BE2C (cell line): ENCODE data around the gene GADL1.

Source experiments
- DNase-seq: peaks from one replicate; pipeline ENCODE4 v3.0.0-alpha.2; 2020
- H3K27me3 ChIP-seq: fragments of 250-450 bp; sonication (Bioruptor Pico); 2 replicates; pipeline ENCODE4 v1.5.1; 2020; ENCODE audit warnings: mild to moderate bottlenecking
- H3K36me3 ChIP-seq: fragments of 250-450 bp; sonication (Bioruptor Pico); 2 replicates; pipeline ENCODE4 v1.5.1; 2020; ENCODE audit warnings: mild to moderate bottlenecking
- H3K4me1 ChIP-seq: fragments of 250-450 bp; sonication (Bioruptor Pico); 2 replicates; pipeline ENCODE4 v1.5.1; 2020
- H3K4me3 ChIP-seq: 2 replicates; pipeline ENCODE4 v1.5.1; 2011; ENCODE audit warnings: low read depth, low read length
- H3K9me3 ChIP-seq: fragments of 250-450 bp; sonication (Bioruptor Pico); 2 replicates; pipeline ENCODE4 v1.5.1; 2020
- CTCF ChIP-seq: IDR thresholded peaks from 2 replicates; pipeline ENCODE4 v1.5.1; 2012; ENCODE audit warnings: mild to moderate bottlenecking, low read depth, low read length

The GADL1 gene

GRCh38 chr3:30684356-30684755 lies 210.1 kb downstream of the GADL1 start:
- Histone ChIP-seq H3K27me3 (no peaks in the 10 kb centered on the region), H3K36me3 (no peaks in the 10 kb centered on the region), H3K9me3 (no peaks in the 10 kb centered on the region), H3K4me3 (no peak overlapping the region), H3K4me1 (peaks cover 5% of the 10 kb centered on the region)
- DNase-seq: no peak
- TF ChIP-seq CTCF: no peak

GRCh38 chr3:30683769-30684168 lies 210.7 kb downstream of the GADL1 start:
- Histone ChIP-seq H3K9me3 (no peaks in the 10 kb centered on the region), H3K36me3 (no peaks in the 10 kb centered on the region), H3K4me3 (no peak overlapping the region), H3K4me1 (peaks cover 3% of the 10 kb centered on the region), H3K27me3 (no peaks in the 10 kb centered on the region)
- no peak for TF ChIP-seq CTCF
- no peak for DNase-seq

GRCh38 chr3:30682434-30683155 lies 211.9 kb downstream of the GADL1 start:
- no peak for DNase-seq
- Histone ChIP-seq H3K9me3 (no peaks in the 10 kb centered on the region), H3K36me3 (no peaks in the 10 kb centered on the region), H3K4me1 (no peaks in the 10 kb centered on the region), H3K4me3 (no peak overlapping the region), H3K27me3 (no peaks in the 10 kb centered on the region)
- no peak for TF ChIP-seq CTCF

- no peak overlapping the region for H3K4me3 ChIP-seq
Observed at GRCh38 chr3:30681649-30682211, 212.7 kb downstream of the GADL1 start.

GRCh38 chr3:30680789-30681648 lies 213.4 kb downstream of the GADL1 start:
- no peak overlapping the region for H3K4me3 ChIP-seq
- no peaks in the 10 kb centered on the region for H3K36me3 ChIP-seq
- H3K4me1 ChIP-seq: no peaks in the 10 kb centered on the region
- no peak for TF ChIP-seq CTCF
- DNase-seq: no peak
- no peaks in the 10 kb centered on the region for H3K9me3 ChIP-seq
- no peaks in the 10 kb centered on the region for H3K27me3 ChIP-seq

More at GRCh38 chr3:30681649-30682211, 212.7 kb downstream of the GADL1 start:
- Histone ChIP-seq H3K27me3 (no peaks in the 10 kb centered on the region), H3K4me1 (no peaks in the 10 kb centered on the region), H3K36me3 (no peaks in the 10 kb centered on the region), H3K9me3 (no peaks in the 10 kb centered on the region)
- peak; percentile 58 for DNase-seq
- no peak for TF ChIP-seq CTCF
